ENCODE measurements around the gene A1CF. TPM values are rescaled to one million over a fixed set of nuclear protein-coding genes. Genes with fewer than 3 reads are reported as not detected.
"Not testable (repeated sequence)": the region's sequence is repeated elsewhere in the genome, so short reads cannot be mapped to it uniquely, and the experiment has no call there.

A1CF gene
- total RNA-seq, 1 experiment from 2014 or later = not detected

GRCh38 chr10:50883629-50884028 is 1.8 kb downstream of the A1CF start:
- BruUV-seq (replicated peaks) = no TSS peak
- CTCF ChIA-PET = no interaction called here
- no peak for DNase-seq (ENCODE audit: unreplicated experiment)
- intact Hi-C loops (cut with micrococcal nuclease) = no loop called here
- H3K27me3 Mint-ChIP-seq (ENCODE audit: insufficient read depth, unreplicated experiment) = peaks cover 50% of the 10 kb centered on the region
- no peak for TF ChIP-seq CTCF (IDR thresholded peaks at IDR 0.05; ENCODE audit: unreplicated experiment)
- H3K4me1 Mint-ChIP-seq (ENCODE audit: insufficient read depth, unreplicated experiment) = no peaks in the 10 kb centered on the region
- H3K4me3 Mint-ChIP-seq (ENCODE audit: unreplicated experiment) = no peak overlapping the region
- no peaks in the 10 kb centered on the region for H3K36me3 Mint-ChIP-seq (ENCODE audit: insufficient read depth, unreplicated experiment)
- POLR2A ChIA-PET = no interaction called here
- no peaks in the 10 kb centered on the region for H3K9me3 Mint-ChIP-seq (ENCODE audit: unreplicated experiment)
- no peak overlapping the region for H3K27ac Mint-ChIP-seq (ENCODE audit: low read depth, unreplicated experiment)

- H3K4me1 Mint-ChIP-seq (ENCODE audit: insufficient read depth, unreplicated experiment) = no peaks in the 10 kb centered on the region
- POLR2A ChIA-PET = no interaction called here
- H3K27me3 Mint-ChIP-seq (ENCODE audit: insufficient read depth, unreplicated experiment) = peaks cover 44% of the 10 kb centered on the region
- DNase-seq (ENCODE audit: unreplicated experiment) = no peak
- no TSS peak for BruUV-seq (replicated peaks)
- H3K9me3 Mint-ChIP-seq (ENCODE audit: unreplicated experiment) = no peaks in the 10 kb centered on the region
- CTCF ChIA-PET = no interaction called here
- no peaks in the 10 kb centered on the region for H3K36me3 Mint-ChIP-seq (ENCODE audit: insufficient read depth, unreplicated experiment)
- TF ChIP-seq CTCF (IDR thresholded peaks at IDR 0.05; ENCODE audit: unreplicated experiment) = no peak
- no peak overlapping the region for H3K27ac Mint-ChIP-seq (ENCODE audit: low read depth, unreplicated experiment)
- H3K4me3 Mint-ChIP-seq (ENCODE audit: unreplicated experiment) = no peak overlapping the region
- intact Hi-C loops (cut with micrococcal nuclease) = no loop called here
Observed at GRCh38 chr10:50882540-50882983, 2.9 kb downstream of the A1CF start.

GRCh38 chr10:50881046-50881445 is 4.4 kb downstream of the A1CF start:
- CTCF ChIA-PET; H3K4me3 Mint-ChIP-seq (ENCODE audit: unreplicated experiment); H3K9me3 Mint-ChIP-seq (ENCODE audit: unreplicated experiment); H3K4me1 Mint-ChIP-seq (ENCODE audit: insufficient read depth, unreplicated experiment); intact Hi-C loops (cut with micrococcal nuclease); POLR2A ChIA-PET; DNase-seq (ENCODE audit: unreplicated experiment); H3K27ac Mint-ChIP-seq (ENCODE audit: low read depth, unreplicated experiment); BruUV-seq (replicated peaks); H3K36me3 Mint-ChIP-seq (ENCODE audit: insufficient read depth, unreplicated experiment): not testable (repeated sequence)
- peaks cover 29% of the 10 kb centered on the region for H3K27me3 Mint-ChIP-seq (ENCODE audit: insufficient read depth, unreplicated experiment)

- CTCF ChIA-PET = no interaction called here
- TF ChIP-seq CTCF (IDR thresholded peaks at IDR 0.05; ENCODE audit: unreplicated experiment) = no peak
- no peaks in the 10 kb centered on the region for H3K36me3 Mint-ChIP-seq (ENCODE audit: insufficient read depth, unreplicated experiment)
- peaks cover 35% of the 10 kb centered on the region for H3K27me3 Mint-ChIP-seq (ENCODE audit: insufficient read depth, unreplicated experiment)
- H3K4me1 Mint-ChIP-seq (ENCODE audit: insufficient read depth, unreplicated experiment) = no peaks in the 10 kb centered on the region
- intact Hi-C loops (cut with micrococcal nuclease) = loop anchor here (5.0 kb wide), 1 partner anchor 59 kb away; no protein-coding TSS in a partner anchor
- POLR2A ChIA-PET = no interaction called here
- DNase-seq (ENCODE audit: unreplicated experiment) = no peak
- no peak overlapping the region for H3K4me3 Mint-ChIP-seq (ENCODE audit: unreplicated experiment)
- no peak overlapping the region for H3K27ac Mint-ChIP-seq (ENCODE audit: low read depth, unreplicated experiment)
- no TSS peak for BruUV-seq (replicated peaks)
- H3K9me3 Mint-ChIP-seq (ENCODE audit: unreplicated experiment) = no peaks in the 10 kb centered on the region
Observed at GRCh38 chr10:50876429-50876828, 9.0 kb downstream of the A1CF start.

- no peak for TF ChIP-seq CTCF (IDR thresholded peaks at IDR 0.05; ENCODE audit: unreplicated experiment)
Observed at GRCh38 chr10:50874723-50875122, 10.7 kb downstream of the A1CF start.

More at GRCh38 chr10:50874723-50875122, 10.7 kb downstream of the A1CF start:
- ChIA-PET CTCF (interaction anchor here (0.6 kb wide), 1 partner anchor 63 kb away, joined by 3 read pairs; no protein-coding TSS in a partner anchor), POLR2A (no interaction called here)
- peaks cover 46% of the 10 kb centered on the region for H3K27me3 Mint-ChIP-seq (ENCODE audit: insufficient read depth, unreplicated experiment)
- no peaks in the 10 kb centered on the region for H3K4me1 Mint-ChIP-seq (ENCODE audit: insufficient read depth, unreplicated experiment)
- H3K36me3 Mint-ChIP-seq (ENCODE audit: insufficient read depth, unreplicated experiment) = no peaks in the 10 kb centered on the region
- no peak overlapping the region for H3K4me3 Mint-ChIP-seq (ENCODE audit: unreplicated experiment)
- no peaks in the 10 kb centered on the region for H3K9me3 Mint-ChIP-seq (ENCODE audit: unreplicated experiment)
- DNase-seq (ENCODE audit: unreplicated experiment) = peak; percentile 28
- BruUV-seq (replicated peaks) = no TSS peak
- no peak overlapping the region for H3K27ac Mint-ChIP-seq (ENCODE audit: low read depth, unreplicated experiment)
- intact Hi-C loops (cut with micrococcal nuclease) = loop anchor here (5.0 kb wide), 1 partner anchor 57 kb away; no protein-coding TSS in a partner anchor
